Adrenal gland (tissue), 5 donors: ENCODE measurements around the gene RAB1B.

ENCODE experiments used
- CTCF ChIP-seq, 6 experiments: fragments of 450-650 bp in 4 of 6; fragments of 200-600 bp in 2 of 6; sonication (generic) in 1 of 6; IDR thresholded peaks; 1 replicate in 5 of 6; 2 replicates in 1 of 6; pipeline versions ENCODE4 v1.5.1 to v1.8.0; 2016 to 2021; ENCODE audit warnings: antibody characterized with exemption in 6 of 6, mild to moderate bottlenecking in 2 of 6, moderate library complexity in 1 of 6
- POLR2A ChIP-seq, 2 donors: fragments of 450-650 bp; IDR thresholded peaks; one replicate each; pipeline ENCODE4 v1.6.1; 2017; ENCODE audit warnings: antibody characterized with exemption in 2 of 2, mild to moderate bottlenecking in 2 of 2, moderate library complexity in 1 of 2
- donor health status: DM: no; HTN: no; CAD: no.

- no peak for TF ChIP-seq CTCF (IDR thresholded peaks at IDR 0.05)
- no peak for TF ChIP-seq POLR2A (IDR thresholded peaks at IDR 0.05)
These were observed 44.1 kb upstream of the RAB1B start for GRCh38 chr11:66224226-66224855.
